ENCODE data around the gene MRPL19. TPM values are rescaled to one million over a fixed set of nuclear protein-coding genes. Genes with fewer than 3 reads are reported as not detected.

Gene MRPL19
- total RNA-seq, 1 experiment from 2014 or later, result 50.2 TPM

DNA sequence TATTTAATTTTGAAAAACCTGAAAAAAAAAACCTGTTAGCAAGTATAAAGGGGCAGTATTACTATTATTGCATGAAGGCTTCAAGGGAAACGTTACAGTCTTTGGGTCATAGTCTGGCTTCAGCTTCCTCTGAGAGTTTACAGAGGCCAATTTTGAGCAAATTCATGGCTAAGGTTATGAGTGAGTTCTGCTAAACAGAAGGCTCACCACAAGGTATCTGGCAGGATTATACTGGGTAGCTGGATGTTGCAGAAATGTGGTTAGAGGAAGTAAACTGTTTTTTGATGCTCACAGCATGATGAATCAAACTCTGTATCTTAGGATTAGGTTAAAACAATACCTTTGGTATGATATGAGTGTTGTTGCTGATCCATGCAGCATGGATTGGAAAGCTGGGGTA, 9.3 kb downstream of the MRPL19 start:
- peaks cover 41% of the 10 kb centered on the region for H3K36me3 ChIP-seq (ENCODE audit: control insufficient read depth, insufficient read depth, low read length)

GRCh38 chr2:75656563-75656962, 10.0 kb downstream of the MRPL19 start:
- H3K36me3 ChIP-seq (ENCODE audit: control insufficient read depth, insufficient read depth, low read length), result peaks cover 39% of the 10 kb centered on the region
- TF ChIP-seq POLR2AphosphoS5 (IDR thresholded peaks at IDR 0.05; ENCODE audit: low read depth, low read length), result no peak
- TF ChIP-seq REST (IDR thresholded peaks at IDR 0.05; ENCODE audit: insufficient read depth in 1 of 2, low read depth in 2 of 2, low read length in 1 of 2), result no peak
- TF ChIP-seq, protein P1, sequence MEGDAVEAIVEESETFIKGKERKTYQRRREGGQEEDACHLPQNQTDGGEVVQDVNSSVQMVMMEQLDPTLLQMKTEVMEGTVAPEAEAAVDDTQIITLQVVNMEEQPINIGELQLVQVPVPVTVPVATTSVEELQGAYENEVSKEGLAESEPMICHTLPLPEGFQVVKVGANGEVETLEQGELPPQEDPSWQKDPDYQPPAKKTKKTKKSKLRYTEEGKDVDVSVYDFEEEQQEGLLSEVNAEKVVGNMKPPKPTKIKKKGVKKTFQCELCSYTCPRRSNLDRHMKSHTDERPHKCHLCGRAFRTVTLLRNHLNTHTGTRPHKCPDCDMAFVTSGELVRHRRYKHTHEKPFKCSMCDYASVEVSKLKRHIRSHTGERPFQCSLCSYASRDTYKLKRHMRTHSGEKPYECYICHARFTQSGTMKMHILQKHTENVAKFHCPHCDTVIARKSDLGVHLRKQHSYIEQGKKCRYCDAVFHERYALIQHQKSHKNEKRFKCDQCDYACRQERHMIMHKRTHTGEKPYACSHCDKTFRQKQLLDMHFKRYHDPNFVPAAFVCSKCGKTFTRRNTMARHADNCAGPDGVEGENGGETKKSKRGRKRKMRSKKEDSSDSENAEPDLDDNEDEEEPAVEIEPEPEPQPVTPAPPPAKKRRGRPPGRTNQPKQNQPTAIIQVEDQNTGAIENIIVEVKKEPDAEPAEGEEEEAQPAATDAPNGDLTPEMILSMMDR (IDR thresholded peaks at IDR 0.05), result no peak
- no peak for TF ChIP-seq TCF7L2 (IDR thresholded peaks at IDR 0.05; ENCODE audit: low read depth, low read length)
- no peak for TF ChIP-seq SIN3A (IDR thresholded peaks at IDR 0.05; ENCODE audit: borderline replicate concordance, insufficient read depth, low read depth, low read length)
- in situ Hi-C loops (cut with HindIII; ENCODE audit: low pct_unique_long_range_greater_than_20kb, low sequenced_read_pairs), result no loop called here
- POLR2A ChIA-PET, result interaction anchor here (0.6 kb wide), 1 partner anchor 99 kb away, joined by 3 read pairs; no protein-coding TSS in a partner anchor
- ATAC-seq (no peak), DNase-seq (ENCODE audit: low read depth, low spot score) (no peak)
- CTCF ChIA-PET, result interaction anchor here (0.6 kb wide), 1 partner anchor 23 kb away, joined by 4 read pairs; no protein-coding TSS in a partner anchor
- H3K4me3 ChIP-seq (ENCODE audit: low read depth in 2 of 2, low read length in 2 of 2), result no peak overlapping the region
- H3K9me3 ChIP-seq (ENCODE audit: control insufficient read depth, insufficient read depth, low read depth, low read length), result no peaks in the 10 kb centered on the region
- TSS peak; percentile 3 for BruUV-seq (replicated peaks)
- H3K27me3 ChIP-seq (ENCODE audit: control insufficient read depth, insufficient read depth, low read length), result no peaks in the 10 kb centered on the region
- intact Hi-C loops (cut with micrococcal nuclease; ENCODE audit: unreplicated experiment), result no loop called here
- no peaks in the 10 kb centered on the region for H3K4me1 ChIP-seq (ENCODE audit: control insufficient read depth, insufficient read depth, low read length)
- no peak overlapping the region for H3K27ac ChIP-seq (ENCODE audit: low read length)

More for the DNA sequence above, 9.3 kb downstream of the MRPL19 start:
- Histone ChIP-seq H3K4me3 (ENCODE audit: low read depth in 2 of 2, low read length in 2 of 2) (no peak overlapping the region), H3K27me3 (ENCODE audit: control insufficient read depth, insufficient read depth, low read length) (no peaks in the 10 kb centered on the region), H3K27ac (ENCODE audit: low read length) (no peak overlapping the region), H3K4me1 (ENCODE audit: control insufficient read depth, insufficient read depth, low read length) (no peaks in the 10 kb centered on the region), H3K9me3 (ENCODE audit: control insufficient read depth, insufficient read depth, low read depth, low read length) (no peaks in the 10 kb centered on the region)
- BruUV-seq (replicated peaks), result no TSS peak
- in situ Hi-C loops (cut with HindIII; ENCODE audit: low pct_unique_long_range_greater_than_20kb, low sequenced_read_pairs) (no loop called here), intact Hi-C loops (cut with micrococcal nuclease; ENCODE audit: unreplicated experiment) (no loop called here)
- ChIA-PET POLR2A (no interaction called here), CTCF (no interaction called here)
- ATAC-seq, result no peak
- TF ChIP-seq TCF7L2 (IDR thresholded peaks at IDR 0.05; ENCODE audit: low read depth, low read length) (no peak), SIN3A (IDR thresholded peaks at IDR 0.05; ENCODE audit: borderline replicate concordance, insufficient read depth, low read depth, low read length) (no peak), REST (IDR thresholded peaks at IDR 0.05; ENCODE audit: insufficient read depth in 1 of 2, low read depth in 2 of 2, low read length in 1 of 2) (no peak), POLR2AphosphoS5 (IDR thresholded peaks at IDR 0.05; ENCODE audit: low read depth, low read length) (no peak)
- TF ChIP-seq, protein P1 (IDR thresholded peaks at IDR 0.05), result no peak
- DNase-seq (ENCODE audit: low read depth, low spot score), result no peak
